ENCODE results near the gene HMCN1. TPM values are rescaled to one million over a fixed set of nuclear protein-coding genes. Genes with fewer than 3 reads are reported as not detected.

HMCN1 gene
- total RNA-seq, 4 donors from 2014 or later: 9.2 to 15.1 (median 13.8) TPM

DNA sequence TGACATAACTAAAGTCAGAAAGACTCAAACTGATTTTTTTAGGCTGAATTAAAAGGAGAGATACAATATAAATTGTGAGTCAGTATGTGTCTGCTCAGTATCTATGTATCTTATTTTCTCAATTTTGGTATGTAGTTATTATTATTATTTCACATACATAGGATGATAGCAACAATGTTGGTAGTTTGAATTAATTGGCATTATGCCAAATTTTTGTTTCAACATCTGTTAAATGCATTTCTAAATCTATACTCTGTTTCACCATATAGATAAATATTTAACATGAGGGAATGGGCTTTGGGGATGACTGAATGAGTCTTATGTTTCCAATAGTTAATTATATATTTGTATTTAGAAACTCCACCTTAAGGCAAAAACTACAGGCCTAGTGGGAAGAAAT, 12.6 kb upstream of the HMCN1 start:
- no peak for TF ChIP-seq CTCF (IDR thresholded peaks at IDR 0.05; ENCODE audit: low read depth)

DNA sequence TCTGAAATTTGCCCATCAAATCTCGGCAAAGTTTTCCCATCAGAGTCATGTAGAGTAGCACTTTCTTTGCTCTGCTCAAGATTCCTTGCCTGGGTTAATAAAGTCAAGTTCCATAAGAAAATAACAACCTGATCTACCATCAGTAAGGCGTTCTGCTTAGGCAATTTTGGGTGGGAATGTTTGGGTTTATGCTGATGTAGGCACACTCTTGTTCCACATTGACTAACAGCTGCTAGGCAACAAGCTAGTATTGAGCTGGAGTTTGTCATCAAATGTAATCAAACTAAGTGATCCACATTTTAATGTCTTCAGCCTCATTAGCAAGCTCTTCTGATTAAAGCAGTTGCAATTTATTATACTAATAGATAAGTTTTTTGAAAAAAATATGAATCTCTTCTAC, 12.1 kb upstream of the HMCN1 start:
- no peak for TF ChIP-seq CTCF (IDR thresholded peaks at IDR 0.05; ENCODE audit: low read depth)

DNA sequence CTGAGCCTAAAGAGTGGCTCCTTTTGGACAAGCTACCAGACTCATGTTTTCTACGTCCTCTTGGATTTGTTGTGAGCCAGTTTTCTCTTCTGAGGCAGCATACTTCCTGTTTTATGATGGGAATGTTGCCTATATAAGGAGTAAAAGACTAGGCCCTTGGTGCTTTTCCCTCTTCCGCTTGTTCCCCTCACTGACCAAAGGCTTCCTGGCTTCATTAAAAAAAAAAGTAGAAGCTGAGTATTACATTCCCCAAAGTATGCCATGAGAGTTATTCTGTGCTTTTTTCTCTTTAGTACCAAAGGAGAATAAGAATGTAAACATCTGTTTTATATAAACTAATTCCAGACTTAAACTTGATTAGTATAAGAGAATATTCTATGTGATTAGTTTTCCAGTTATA, 6.5 kb upstream of the HMCN1 start:
- TF ChIP-seq CTCF (IDR thresholded peaks at IDR 0.05; ENCODE audit: low read depth): no peak

DNA sequence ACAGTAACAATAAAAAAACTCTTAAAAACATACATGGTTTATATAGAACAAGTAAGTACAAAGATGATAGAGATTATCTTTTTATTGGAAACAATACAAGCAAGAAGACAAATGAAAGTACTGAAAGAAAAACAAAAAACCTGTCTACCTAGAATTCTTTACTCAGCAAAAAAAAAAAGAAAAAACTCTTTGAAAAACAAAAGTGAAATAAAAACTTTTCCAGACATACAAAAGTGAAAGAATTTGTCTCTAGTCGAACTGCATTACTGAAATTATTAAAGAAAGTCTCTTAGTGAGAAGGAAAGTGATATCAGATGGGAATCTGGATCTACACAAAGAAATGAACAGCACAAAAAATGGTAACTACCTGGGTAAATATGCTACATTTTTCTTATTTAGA, 2.7 kb upstream of the HMCN1 start:
- no peak for TF ChIP-seq CTCF (IDR thresholded peaks at IDR 0.05; ENCODE audit: low read depth)

DNA sequence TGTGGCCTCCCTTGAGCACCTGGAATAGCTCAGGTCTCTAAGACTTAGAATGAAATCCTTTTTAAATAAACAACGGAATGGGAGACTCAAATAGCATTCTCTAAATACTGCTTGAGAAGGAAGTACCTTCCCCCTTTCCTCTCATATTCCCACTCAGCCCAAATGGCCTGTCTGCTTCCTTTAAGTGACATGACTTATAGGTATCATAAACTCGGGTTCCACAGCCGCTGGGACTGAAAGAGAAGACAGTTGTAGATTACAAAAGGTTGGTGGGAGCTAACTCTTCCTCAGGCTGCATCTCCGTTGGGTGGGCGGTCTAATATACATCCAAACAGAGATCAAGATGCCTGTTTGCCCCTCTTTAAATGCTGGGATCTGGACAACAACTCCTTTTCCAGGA, 1.2 kb upstream of the HMCN1 start:
- TF ChIP-seq CTCF (IDR thresholded peaks at IDR 0.05; ENCODE audit: low read depth): no peak

DNA sequence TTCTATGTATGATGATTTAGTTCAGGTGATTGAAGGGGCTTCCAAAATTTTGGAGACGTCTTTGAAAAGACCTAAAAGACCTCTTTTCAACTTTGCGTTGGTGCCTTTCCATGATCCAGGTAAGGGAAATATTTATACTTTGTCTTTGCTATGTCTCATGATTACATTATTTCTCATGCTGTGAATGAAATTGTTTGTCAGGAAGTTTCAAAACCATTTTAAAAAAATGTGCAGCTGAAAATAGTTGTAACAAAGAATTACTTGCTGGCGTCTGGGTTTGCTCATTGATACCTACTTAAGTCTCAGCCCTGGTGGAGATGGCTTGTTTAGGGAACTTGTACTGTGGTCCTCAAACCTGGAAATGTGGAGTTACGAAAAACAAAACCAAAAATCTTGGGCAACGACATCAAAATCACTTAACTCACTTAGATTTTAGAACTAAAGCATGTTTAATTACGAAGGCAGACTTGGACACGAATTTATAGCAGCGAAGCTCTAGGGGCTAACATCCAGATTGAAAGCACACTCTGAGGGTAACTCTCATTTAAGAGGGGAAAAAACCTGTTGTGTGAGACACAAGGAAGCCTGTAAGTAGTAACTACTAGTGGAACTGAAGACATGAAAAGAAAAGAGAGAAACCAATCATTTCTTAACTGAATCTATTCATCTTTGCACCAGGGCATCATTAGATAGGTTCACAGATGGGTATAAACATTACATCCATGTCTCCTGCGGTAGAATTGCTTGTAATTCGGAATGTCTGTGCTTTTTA, 924 bp downstream of the HMCN1 start:
- no peak for TF ChIP-seq CTCF (IDR thresholded peaks at IDR 0.05; ENCODE audit: low read depth)

DNA sequence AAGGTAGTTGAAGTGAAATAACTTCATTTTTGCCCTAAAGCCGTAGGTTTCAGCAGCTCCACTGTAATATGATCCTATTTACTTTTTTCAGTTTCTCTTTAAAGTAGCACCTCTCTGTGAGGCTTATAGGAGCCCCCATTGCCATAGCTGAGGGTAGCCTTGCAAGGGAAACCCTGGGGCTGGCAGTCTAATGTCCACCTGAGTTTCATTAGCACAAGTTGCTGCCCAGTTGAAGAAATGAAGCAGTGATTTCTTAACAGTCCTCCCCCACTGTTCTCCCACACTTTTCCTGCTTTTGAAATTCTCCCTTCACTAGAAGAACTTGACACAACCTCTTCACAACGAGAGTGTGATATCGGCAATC, 1.5 kb downstream of the HMCN1 start:
- TF ChIP-seq CTCF (IDR thresholded peaks at IDR 0.05; ENCODE audit: low read depth): no peak
